Uterus (tissue), 4 donors: ENCODE results near the gene ARHGEF28. TPM values are rescaled to one million over a fixed set of nuclear protein-coding genes. Genes with fewer than 3 reads are reported as not detected.

Experiments
- DNase-seq, 2 donors: peaks; one replicate each; pipeline ENCODE4 v3.0.0-alpha.2; 2019 to 2020
- H3K27ac ChIP-seq, 2 donors: fragments of 200-600 bp; sonication (generic); 1 replicate in 1 of 2; 2 replicates in 1 of 2; pipeline ENCODE4 v1.5.1; 2016 to 2018
- H3K27me3 ChIP-seq, 2 donors: fragments of 200-600 bp; sonication (generic); one replicate each; pipeline ENCODE4 v1.5.1; 2018 to 2019; ENCODE audit warnings: control low read depth in 1 of 2
- H3K36me3 ChIP-seq, 2 donors: fragments of 200-600 bp; sonication (generic); one replicate each; pipeline ENCODE4 v1.5.1; 2019; ENCODE audit warnings: control low read depth in 1 of 2
- H3K4me1 ChIP-seq, 2 donors: fragments of 200-600 bp; sonication (generic); one replicate each; pipeline ENCODE4 v1.5.1; 2018 to 2019; ENCODE audit warnings: control low read depth in 1 of 2
- H3K4me3 ChIP-seq, 2 donors: fragments of 200-600 bp; sonication (generic); 1 replicate in 1 of 2; 2 replicates in 1 of 2; pipeline ENCODE4 v1.5.1; 2018 to 2019; ENCODE audit warnings: mild to moderate bottlenecking in 1 of 2
- H3K9me3 ChIP-seq, 2 donors: fragments of 200-600 bp; sonication (generic); one replicate each; pipeline ENCODE4 v1.5.1; 2019; ENCODE audit warnings: control low read depth in 1 of 2
- CTCF ChIP-seq, 4 experiments: fragments of 200-600 bp in 2 of 4; fragments of 450-650 bp in 2 of 4; sonication (generic) in 2 of 4; IDR thresholded peaks; one replicate each; pipeline ENCODE4 v1.5.1; 2016 to 2019; ENCODE audit warnings: antibody characterized with exemption in 4 of 4, mild to moderate bottlenecking in 2 of 4, moderate library complexity in 1 of 4
- POLR2A ChIP-seq, 2 donors: fragments of 450-650 bp; IDR thresholded peaks; one replicate each; pipeline ENCODE4 v1.6.1; 2016; ENCODE audit warnings: antibody characterized with exemption in 2 of 2, mild to moderate bottlenecking in 1 of 2, moderate library complexity in 1 of 2
- intact Hi-C: fragments of 100-400 bp; cut with DNase I; formaldehyde crosslinking; loops from one replicate; pipeline ENCODE4 v1.15.1; 2023; ENCODE audit warnings: low total_unique reads
- total RNA-seq, 4 donors: library from RNA; depleted of rRNA in 3 of 4; stranded (reverse); fragments of >200 nt in 3 of 4; gene quantifications; one replicate each; pipeline versions ENCODE4 v1.1.0 to v1.2.4, GENCODE V29; 2014 to 2023
- donor health status: DM: yes; HTN: yes; CAD: no.

ARHGEF28 gene
- total RNA-seq, 4 donors from 2014 or later, result 11.9 to 23.2 (median 19.3) TPM

GRCh38 chr5:73902327-73903051 is 276.5 kb downstream of the ARHGEF28 start:
- intact Hi-C loops, result loop anchor here (5.0 kb wide), 1 partner anchor 745 kb away; no protein-coding TSS in a partner anchor
- no peak for DNase-seq
- H3K27ac ChIP-seq, result no peak overlapping the region

GRCh38 chr5:73903169-73903568 is 277.2 kb downstream of the ARHGEF28 start:
- Histone ChIP-seq H3K36me3 (no peaks in the 10 kb centered on the region), H3K9me3 (no peaks in the 10 kb centered on the region), H3K4me3 (no peak overlapping the region), H3K27ac (no peak overlapping the region), H3K4me1 (no peaks in the 10 kb centered on the region), H3K27me3 (no peaks in the 10 kb centered on the region)
- intact Hi-C loops, result loop anchor here (5.0 kb wide), 1 partner anchor 744 kb away; no protein-coding TSS in a partner anchor
- no peak for TF ChIP-seq CTCF (IDR thresholded peaks at IDR 0.05)
- no peak for TF ChIP-seq POLR2A (IDR thresholded peaks at IDR 0.05)
- no peak for DNase-seq

More at GRCh38 chr5:73902327-73903051, 276.5 kb downstream of the ARHGEF28 start:
- TF ChIP-seq CTCF (IDR thresholded peaks at IDR 0.05) (peak; percentile 77 to 90 (median 84)), POLR2A (IDR thresholded peaks at IDR 0.05) (no peak)
- H3K27me3 ChIP-seq, result no peaks in the 10 kb centered on the region
- no peaks in the 10 kb centered on the region for H3K4me1 ChIP-seq
- no peaks in the 10 kb centered on the region for H3K9me3 ChIP-seq
- no peak overlapping the region for H3K4me3 ChIP-seq
- no peaks in the 10 kb centered on the region for H3K36me3 ChIP-seq

- Histone ChIP-seq H3K36me3 (no peaks in the 10 kb centered on the region), H3K4me3 (no peak overlapping the region), H3K9me3 (no peaks in the 10 kb centered on the region), H3K4me1 (no peaks in the 10 kb centered on the region), H3K27me3 (no peaks in the 10 kb centered on the region), H3K27ac (no peak overlapping the region)
- intact Hi-C loops, result no loop called here
- TF ChIP-seq POLR2A (IDR thresholded peaks at IDR 0.05) (no peak), CTCF (IDR thresholded peaks at IDR 0.05) (no peak)
- DNase-seq, result no peak
Measured at GRCh38 chr5:73906277-73906676, 280.3 kb downstream of the ARHGEF28 start.

- Histone ChIP-seq H3K27me3 (no peaks in the 10 kb centered on the region), H3K4me3 (no peak overlapping the region), H3K36me3 (no peaks in the 10 kb centered on the region), H3K4me1 (no peaks in the 10 kb centered on the region), H3K9me3 (no peaks in the 10 kb centered on the region), H3K27ac (no peak overlapping the region)
- DNase-seq, result no peak
- TF ChIP-seq CTCF (IDR thresholded peaks at IDR 0.05) (no peak), POLR2A (IDR thresholded peaks at IDR 0.05) (no peak)
- intact Hi-C loops, result no loop called here
Measured at GRCh38 chr5:73907164-73907563, 281.2 kb downstream of the ARHGEF28 start.

- no peak for DNase-seq
- Histone ChIP-seq H3K4me1 (no peaks in the 10 kb centered on the region), H3K27ac (no peak overlapping the region), H3K9me3 (no peaks in the 10 kb centered on the region), H3K27me3 (no peaks in the 10 kb centered on the region), H3K36me3 (no peaks in the 10 kb centered on the region), H3K4me3 (no peak overlapping the region)
- TF ChIP-seq CTCF (IDR thresholded peaks at IDR 0.05) (no peak), POLR2A (IDR thresholded peaks at IDR 0.05) (no peak)
- intact Hi-C loops, result no loop called here
Measured at GRCh38 chr5:73908395-73908794, 282.4 kb downstream of the ARHGEF28 start.
